ENCODE data around the gene PFDN6. TPM values are rescaled to one million over a fixed set of nuclear protein-coding genes. Genes with fewer than 3 reads are reported as not detected.
A peak's percentile ranks its signal among the peaks of the same experiment; 100 is the strongest.

The PFDN6 gene
- polyA plus RNA-seq, 1 of the 3 experiments (the other 2 are of a cell fraction): 182 TPM

DNA sequence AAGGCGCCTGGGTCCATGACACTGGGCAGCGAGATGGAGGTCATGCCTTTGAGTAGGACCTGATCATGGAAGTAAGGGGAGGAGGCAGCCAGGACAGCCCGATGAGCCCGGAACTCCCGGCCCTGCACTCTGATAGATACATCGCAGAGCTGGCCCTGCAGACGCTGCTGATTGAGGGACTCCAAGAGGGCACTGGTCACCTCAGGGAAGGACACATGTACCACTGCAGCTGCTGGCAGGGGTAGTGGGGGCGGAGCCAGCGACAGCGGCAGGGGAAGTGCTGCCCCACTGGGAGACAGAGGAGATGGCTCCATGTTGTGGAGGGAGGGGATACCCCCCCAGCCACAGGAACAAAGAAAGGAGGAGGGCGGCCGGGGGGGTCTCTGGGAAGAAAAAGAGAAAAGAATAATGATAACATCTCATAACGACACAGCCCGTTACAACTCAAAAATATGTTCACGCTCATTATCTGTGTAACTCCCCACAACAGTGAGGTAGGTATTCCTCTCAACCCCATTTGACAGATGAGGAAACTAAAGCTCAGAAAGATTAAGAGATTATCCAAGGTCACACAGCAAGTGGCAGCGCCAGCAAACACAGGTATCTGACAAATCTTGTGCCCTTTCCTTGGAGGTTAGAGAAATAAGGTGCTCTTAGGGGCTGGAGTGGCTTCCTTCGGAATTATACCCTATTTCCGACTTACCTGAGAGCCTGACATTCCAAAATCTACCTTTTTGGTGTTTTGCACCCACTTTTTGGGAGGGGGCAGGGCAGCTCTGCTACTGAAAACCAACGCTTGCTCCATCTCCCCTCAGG is 27.4 kb downstream of the PFDN6 start:
- Histone ChIP-seq H3K9me2 (no peaks in the 10 kb centered on the region), H3K79me2 (ENCODE audit: insufficient read depth) (peaks cover 65% of the 10 kb centered on the region), H3K4me3 (ENCODE audit: low read depth in 2 of 2, low read length in 1 of 2) (peak overlapping the region; percentile 50 to 56), H3K9ac (no peak overlapping the region), H3K36me3 (replicated peaks in 1 of 2; ENCODE audit: control insufficient read depth in 1 of 2, insufficient read depth in 2 of 2, low read length in 1 of 2) (peaks cover 19 to 27% of the 10 kb centered on the region in 2 experiments), H3K27ac (ENCODE audit: low read depth in 2 of 2, low read length in 1 of 2) (peak overlapping the region; percentile 40 to 56; a peak in 2 of 4 replicates), H3K4me2 (peak overlapping the region; percentile 74), H3K4me1 (ENCODE audit: control insufficient read depth in 1 of 2, insufficient read depth in 2 of 2, low read depth in 1 of 2, low read length in 1 of 2) (peaks cover 29 to 59% of the 10 kb centered on the region in 2 experiments; a peak in 3 of 4 replicates), H4K20me1 (ENCODE audit: insufficient read depth) (peaks cover 8% of the 10 kb centered on the region; the same call in 1 of the 2 replicates), H3F3A (replicated peaks; ENCODE audit: insufficient read depth) (peaks cover 43% of the 10 kb centered on the region), H3K27me3 (ENCODE audit: insufficient read depth) (no peaks in the 10 kb centered on the region), H2AFZ (ENCODE audit: low read depth) (no peak overlapping the region), H3K9me3 (no peaks in the 10 kb centered on the region)
- DNase-seq: peak; percentile 40
- 73% methylated on average over 19 of the region's 19 CpGs for WGBS (ENCODE audit: low lambda C conversion rate)
- ChIA-PET CTCF (interaction anchor here (1.0 to 4.5 kb wide), 6 partner anchors 17 to 109 kb away, joined by 3 to 16 read pairs (median 4); partner anchors contain the start of genes RPS18 and VPS52), POLR2A (interaction anchor here (1.5 to 1.9 kb wide), 3 partner anchors 17 to 345 kb away, joined by 6 to 11 read pairs (median 10); partner anchors contain the start of genes RPS18 and VPS52)
- TF ChIP-seq SMC3 (IDR thresholded peaks at IDR 0.05; ENCODE audit: low read depth, low read length) (no peak), GABPA (IDR thresholded peaks at IDR 0.05; ENCODE audit: low read depth) (no peak), MEF2A (IDR thresholded peaks at IDR 0.05; ENCODE audit: borderline replicate concordance, low read depth) (no peak), EZH2phosphoT487 (IDR thresholded peaks at IDR 0.05; ENCODE audit: borderline replicate concordance, low read depth) (no peak), EP300 (IDR thresholded peaks at IDR 0.05; ENCODE audit: borderline replicate concordance in 1 of 2, low read depth in 1 of 2, low read length in 1 of 2) (no peak), RFX5 (IDR thresholded peaks at IDR 0.05; ENCODE audit: low read length) (no peak), FOXJ3 (CRISPR knock-in tag; IDR thresholded peaks at IDR 0.05) (no peak), TCF12 (IDR thresholded peaks at IDR 0.05) (no peak), RCOR1 (IDR thresholded peaks at IDR 0.05; ENCODE audit: low read length) (no peak), ELF1 (IDR thresholded peaks at IDR 0.05) (no peak), RXRA (IDR thresholded peaks at IDR 0.05; ENCODE audit: borderline replicate concordance, low read depth) (no peak), FOSL2 (IDR thresholded peaks at IDR 0.05; ENCODE audit: borderline replicate concordance, low read depth) (no peak), NRF1 (IDR thresholded peaks at IDR 0.05; ENCODE audit: low read depth, low read length) (no peak), GATA2 (CRISPR knock-in tag; IDR thresholded peaks at IDR 0.05) (no peak), SIN3A (IDR thresholded peaks at IDR 0.05; ENCODE audit: borderline replicate concordance, low read depth, low read length) (no peak), TEAD4 (IDR thresholded peaks at IDR 0.05; ENCODE audit: borderline replicate concordance, insufficient read depth) (no peak), POLR2AphosphoS5 (IDR thresholded peaks at IDR 0.05; ENCODE audit: low read depth, low read length) (no peak)
- TF ChIP-seq, protein P1, sequence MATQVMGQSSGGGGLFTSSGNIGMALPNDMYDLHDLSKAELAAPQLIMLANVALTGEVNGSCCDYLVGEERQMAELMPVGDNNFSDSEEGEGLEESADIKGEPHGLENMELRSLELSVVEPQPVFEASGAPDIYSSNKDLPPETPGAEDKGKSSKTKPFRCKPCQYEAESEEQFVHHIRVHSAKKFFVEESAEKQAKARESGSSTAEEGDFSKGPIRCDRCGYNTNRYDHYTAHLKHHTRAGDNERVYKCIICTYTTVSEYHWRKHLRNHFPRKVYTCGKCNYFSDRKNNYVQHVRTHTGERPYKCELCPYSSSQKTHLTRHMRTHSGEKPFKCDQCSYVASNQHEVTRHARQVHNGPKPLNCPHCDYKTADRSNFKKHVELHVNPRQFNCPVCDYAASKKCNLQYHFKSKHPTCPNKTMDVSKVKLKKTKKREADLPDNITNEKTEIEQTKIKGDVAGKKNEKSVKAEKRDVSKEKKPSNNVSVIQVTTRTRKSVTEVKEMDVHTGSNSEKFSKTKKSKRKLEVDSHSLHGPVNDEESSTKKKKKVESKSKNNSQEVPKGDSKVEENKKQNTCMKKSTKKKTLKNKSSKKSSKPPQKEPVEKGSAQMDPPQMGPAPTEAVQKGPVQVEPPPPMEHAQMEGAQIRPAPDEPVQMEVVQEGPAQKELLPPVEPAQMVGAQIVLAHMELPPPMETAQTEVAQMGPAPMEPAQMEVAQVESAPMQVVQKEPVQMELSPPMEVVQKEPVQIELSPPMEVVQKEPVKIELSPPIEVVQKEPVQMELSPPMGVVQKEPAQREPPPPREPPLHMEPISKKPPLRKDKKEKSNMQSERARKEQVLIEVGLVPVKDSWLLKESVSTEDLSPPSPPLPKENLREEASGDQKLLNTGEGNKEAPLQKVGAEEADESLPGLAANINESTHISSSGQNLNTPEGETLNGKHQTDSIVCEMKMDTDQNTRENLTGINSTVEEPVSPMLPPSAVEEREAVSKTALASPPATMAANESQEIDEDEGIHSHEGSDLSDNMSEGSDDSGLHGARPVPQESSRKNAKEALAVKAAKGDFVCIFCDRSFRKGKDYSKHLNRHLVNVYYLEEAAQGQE (IDR thresholded peaks at IDR 0.05; ENCODE audit: low read depth, low read length): no peak
- TF ChIP-seq, protein P2, sequence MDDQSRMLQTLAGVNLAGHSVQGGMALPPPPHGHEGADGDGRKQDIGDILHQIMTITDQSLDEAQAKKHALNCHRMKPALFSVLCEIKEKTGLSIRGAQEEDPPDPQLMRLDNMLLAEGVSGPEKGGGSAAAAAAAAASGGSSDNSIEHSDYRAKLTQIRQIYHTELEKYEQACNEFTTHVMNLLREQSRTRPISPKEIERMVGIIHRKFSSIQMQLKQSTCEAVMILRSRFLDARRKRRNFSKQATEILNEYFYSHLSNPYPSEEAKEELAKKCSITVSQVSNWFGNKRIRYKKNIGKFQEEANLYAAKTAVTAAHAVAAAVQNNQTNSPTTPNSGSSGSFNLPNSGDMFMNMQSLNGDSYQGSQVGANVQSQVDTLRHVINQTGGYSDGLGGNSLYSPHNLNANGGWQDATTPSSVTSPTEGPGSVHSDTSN (IDR thresholded peaks at IDR 0.05): no peak
- TF ChIP-seq, protein P3, sequence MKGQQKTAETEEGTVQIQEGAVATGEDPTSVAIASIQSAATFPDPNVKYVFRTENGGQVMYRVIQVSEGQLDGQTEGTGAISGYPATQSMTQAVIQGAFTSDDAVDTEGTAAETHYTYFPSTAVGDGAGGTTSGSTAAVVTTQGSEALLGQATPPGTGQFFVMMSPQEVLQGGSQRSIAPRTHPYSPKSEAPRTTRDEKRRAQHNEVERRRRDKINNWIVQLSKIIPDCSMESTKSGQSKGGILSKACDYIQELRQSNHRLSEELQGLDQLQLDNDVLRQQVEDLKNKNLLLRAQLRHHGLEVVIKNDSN (IDR thresholded peaks at IDR 0.05; ENCODE audit: borderline replicate concordance, low read depth): no peak

All from SK-N-SH (cell line).